Stimulated activated CD4-positive, alpha-beta T cell treated with anti-CD3 and anti-CD28 coated beads, Interleukin-15, amount 100 ng/mL, for 48 hours (primary cell): ENCODE results near the gene TCHP.

Experiments used
- DNase-seq, 2 donors: peaks; one replicate each; pipeline ENCODE4 v3.0.0-alpha.2; 2020; ENCODE audit warnings: low read depth in 2 of 2

Gene TCHP

GRCh38 chr12:109961612-109962011 is 61.5 kb downstream of the TCHP start:
- no peak for DNase-seq

GRCh38 chr12:109962398-109962797 is 62.3 kb downstream of the TCHP start:
- no peak for DNase-seq

DNA sequence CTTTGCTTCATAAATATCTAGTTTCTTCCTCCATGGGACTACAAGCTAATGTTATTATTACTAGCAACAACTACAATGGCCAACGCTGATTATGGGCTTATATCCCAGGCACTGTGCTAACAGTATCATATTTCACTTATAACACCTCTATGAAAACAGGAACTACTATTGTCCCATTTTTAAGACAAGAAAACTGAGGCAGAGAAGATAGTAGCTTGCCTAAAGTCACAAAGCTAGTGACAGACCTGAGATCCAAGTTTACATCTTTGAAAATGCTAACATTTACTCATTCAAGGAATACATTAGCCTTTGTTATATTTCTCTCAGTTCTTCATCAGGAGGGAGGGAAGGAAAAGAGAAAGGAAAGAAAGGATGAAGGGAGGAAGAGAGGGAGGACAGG is 63.3 kb downstream of the TCHP start:
- DNase-seq = no peak

DNA sequence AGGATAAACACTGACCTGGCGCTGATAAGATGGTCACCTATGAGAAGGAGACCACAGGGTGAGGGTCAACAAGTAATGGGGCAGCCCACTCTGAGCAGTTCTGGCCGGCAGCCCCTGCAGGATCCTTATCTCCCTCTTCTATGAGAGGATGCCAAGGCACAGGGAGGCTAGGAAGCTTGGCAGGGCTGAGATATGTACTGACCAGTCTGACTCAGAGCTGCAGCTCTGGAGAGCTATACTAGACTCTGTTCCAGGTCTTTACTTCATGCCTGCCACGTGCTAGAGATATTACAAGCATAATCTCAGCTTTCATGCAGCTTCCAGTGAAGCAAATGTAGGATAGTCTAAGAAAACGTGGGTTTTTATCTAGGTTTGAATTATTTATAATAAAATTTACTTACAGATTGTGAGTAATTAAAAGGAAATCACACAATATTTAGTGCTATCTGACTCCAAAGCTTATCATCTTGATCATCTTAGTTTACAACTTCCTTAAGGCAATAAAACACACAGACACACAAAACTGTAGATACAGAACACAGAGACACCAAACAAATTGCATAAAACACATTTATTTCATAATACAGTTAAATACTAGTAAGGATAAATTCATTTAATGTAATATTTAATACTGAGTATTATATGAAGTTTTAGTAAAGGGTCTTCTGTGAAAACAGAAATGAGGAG is 63.8 kb downstream of the TCHP start:
- no peak for DNase-seq

GRCh38 chr12:109966546-109966945 is 66.5 kb downstream of the TCHP start:
- DNase-seq = no peak

DNA sequence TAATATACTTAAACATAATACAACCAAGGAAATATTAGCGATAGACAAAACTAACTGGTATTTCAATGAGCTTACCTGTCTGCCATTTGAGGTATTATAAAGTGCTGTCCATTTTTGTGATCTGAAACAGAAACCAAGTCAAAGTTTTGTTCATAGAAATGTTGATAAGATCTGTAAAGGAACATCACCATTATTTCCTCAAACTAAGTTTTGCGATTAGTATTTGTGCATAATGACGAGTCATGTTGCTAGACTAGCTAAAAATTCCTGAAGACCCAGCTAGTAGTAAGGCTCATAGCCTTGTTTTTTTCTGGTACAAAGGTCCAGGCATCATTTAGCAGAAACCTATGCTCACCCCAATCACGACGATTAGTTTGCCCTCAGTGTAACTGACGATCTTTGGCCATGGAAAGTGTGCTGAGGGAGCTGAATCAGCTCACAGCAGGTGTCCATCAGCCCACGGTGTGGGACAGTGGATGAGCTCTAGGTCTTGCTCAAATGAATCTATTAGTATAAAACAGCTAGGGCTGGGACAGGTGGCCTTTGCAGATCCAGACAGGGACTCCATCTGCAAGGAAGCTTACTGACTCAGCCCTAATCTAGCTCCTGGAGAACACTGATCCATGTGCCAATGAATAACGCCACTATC is 67.4 kb downstream of the TCHP start:
- DNase-seq = no peak
